Measurements from ENCODE around the gene EDN2. TPM values are rescaled to one million over a fixed set of nuclear protein-coding genes. Genes with fewer than 3 reads are reported as not detected.

The EDN2 gene
- polyA plus RNA-seq, 1 donor from 2014 or later: not detected

GRCh38 chr1:41444785-41445184, 39.7 kb downstream of the EDN2 start:
- H3K9me3 ChIP-seq (ENCODE audit: low read length): no peaks in the 10 kb centered on the region
- H3K27me3 ChIP-seq (ENCODE audit: insufficient read depth, low read depth, low read length): no peaks in the 10 kb centered on the region
- H3K36me3 ChIP-seq (ENCODE audit: insufficient read depth, low read length): no peaks in the 10 kb centered on the region
- no peaks in the 10 kb centered on the region for H3K79me2 ChIP-seq (replicated peaks; ENCODE audit: insufficient read depth, low read length)
- no peak overlapping the region for H2AFZ ChIP-seq (ENCODE audit: low read depth, low read length)
- H3F3A ChIP-seq (ENCODE audit: insufficient read depth, low read length, poor library complexity, severe bottlenecking): no peaks in the 10 kb centered on the region
- H3K27ac ChIP-seq (ENCODE audit: low read length): no peak overlapping the region
- H3K4me3 ChIP-seq (ENCODE audit: low read length): no peak overlapping the region
- no peaks in the 10 kb centered on the region for H4K20me1 ChIP-seq (ENCODE audit: insufficient read depth)
- H3K4me2 ChIP-seq (ENCODE audit: low read length): no peak overlapping the region
- H3K9me2 ChIP-seq (ENCODE audit: insufficient read depth, low read length): no peaks in the 10 kb centered on the region
- no peak for TF ChIP-seq MXI1 (conservative IDR thresholded peaks at IDR 0.05; ENCODE audit: poor library complexity, severe bottlenecking)
- TF ChIP-seq EZH2 (IDR thresholded peaks at IDR 0.05; ENCODE audit: borderline replicate concordance, insufficient read depth, low read length, poor library complexity, severe bottlenecking): no peak
- no peak for TF ChIP-seq CTCF (IDR thresholded peaks at IDR 0.05; ENCODE audit: poor library complexity, severe bottlenecking)
- no peak for TF ChIP-seq RAD21 (conservative IDR thresholded peaks at IDR 0.05)
- TF ChIP-seq SMC3 (conservative IDR thresholded peaks at IDR 0.05; ENCODE audit: poor library complexity): no peak
- no peak for TF ChIP-seq POLR2AphosphoS5 (IDR thresholded peaks at IDR 0.05)
- TF ChIP-seq EP300 (conservative IDR thresholded peaks at IDR 0.05; ENCODE audit: poor library complexity, severe bottlenecking): no peak
- no peak for TF ChIP-seq REST (IDR thresholded peaks at IDR 0.05; ENCODE audit: borderline replicate concordance)
- TF ChIP-seq TAF1 (IDR thresholded peaks at IDR 0.05; ENCODE audit: low read depth): no peak
- no peak overlapping the region for H3K9ac ChIP-seq (ENCODE audit: low read length)

- H4K20me1 ChIP-seq (ENCODE audit: insufficient read depth): no peaks in the 10 kb centered on the region
- no peaks in the 10 kb centered on the region for H3K9me2 ChIP-seq (ENCODE audit: insufficient read depth, low read length)
- H3K4me3 ChIP-seq (ENCODE audit: low read length): no peak overlapping the region
- H3K27me3 ChIP-seq (ENCODE audit: insufficient read depth, low read depth, low read length): no peaks in the 10 kb centered on the region
- H3K9me3 ChIP-seq (ENCODE audit: low read length): no peaks in the 10 kb centered on the region
- no peak overlapping the region for H3K9ac ChIP-seq (ENCODE audit: low read length)
- no peaks in the 10 kb centered on the region for H3K79me2 ChIP-seq (replicated peaks; ENCODE audit: insufficient read depth, low read length)
- no peaks in the 10 kb centered on the region for H3F3A ChIP-seq (ENCODE audit: insufficient read depth, low read length, poor library complexity, severe bottlenecking)
- TF ChIP-seq SMC3 (conservative IDR thresholded peaks at IDR 0.05; ENCODE audit: poor library complexity) (no peak), EP300 (conservative IDR thresholded peaks at IDR 0.05; ENCODE audit: poor library complexity, severe bottlenecking) (no peak), REST (IDR thresholded peaks at IDR 0.05; ENCODE audit: borderline replicate concordance) (no peak)
- H3K27ac ChIP-seq (ENCODE audit: low read length): no peak overlapping the region
- H3K4me2 ChIP-seq (ENCODE audit: low read length): no peak overlapping the region
- H2AFZ ChIP-seq (ENCODE audit: low read depth, low read length): no peak overlapping the region
- no peaks in the 10 kb centered on the region for H3K36me3 ChIP-seq (ENCODE audit: insufficient read depth, low read length)
Measured at GRCh38 chr1:41444246-41444645, 40.2 kb downstream of the EDN2 start.
